ENCODE measurements around the gene CFDP1. TPM values are rescaled to one million over a fixed set of nuclear protein-coding genes. Genes with fewer than 3 reads are reported as not detected.

CFDP1 gene
- total and polyA plus RNA-seq, 2 donors (not counting 3 experiments of a cell fraction or from before 2014, with no cell fraction given): 17.8 to 53.8 TPM

GRCh38 chr16:75401691-75402090 lies 31.6 kb downstream of the CFDP1 start:
- Histone ChIP-seq H3K4me3 (replicated peaks in 1 of 3; ENCODE audit: insufficient read depth in 1 of 3, low read depth in 1 of 3, low read length in 3 of 3) (no peak overlapping the region), H3K9me1 (replicated peaks; ENCODE audit: control insufficient read depth, extremely low read depth, insufficient read depth, low read length) (no peaks in the 10 kb centered on the region), H3K27ac (ENCODE audit: insufficient read depth, low read depth, low read length) (peak overlapping the region; percentile 89), H2AFZ (ENCODE audit: low read depth, low read length) (no peak overlapping the region), H3K9me3 (replicated peaks; ENCODE audit: control insufficient read depth, insufficient read depth, low read length) (no peaks in the 10 kb centered on the region), H3K4me1 (ENCODE audit: control insufficient read depth, extremely low read depth, insufficient read depth, low read length) (peaks cover 13% of the 10 kb centered on the region), H3K9ac (replicated peaks; ENCODE audit: extremely low read depth, insufficient read depth, low read length) (peak overlapping the region; percentile 84), H3K79me2 (ENCODE audit: control insufficient read depth, insufficient read depth, low read length) (no peaks in the 10 kb centered on the region), H3K27me3 (ENCODE audit: control insufficient read depth in 2 of 2, insufficient read depth in 2 of 2, low read length in 2 of 2) (no peaks in the 10 kb centered on the region), H4K20me1 (replicated peaks; ENCODE audit: control insufficient read depth, extremely low read depth, insufficient read depth, low read length) (no peaks in the 10 kb centered on the region), H3K4me2 (ENCODE audit: insufficient read depth, low read length) (peak overlapping the region; percentile 65), H3K36me3 (ENCODE audit: control insufficient read depth in 2 of 2, extremely low read depth in 1 of 2, insufficient read depth in 2 of 2, low read length in 2 of 2) (peaks cover 0 to 3% of the 10 kb centered on the region in 2 experiments)
- no peak for DNase-seq (ENCODE audit: low read depth, low spot score)
- ChIA-PET CTCF (interaction anchor here (0.6 to 5.2 kb wide), 32 partner anchors 10 to 1770 kb away, joined by 3 to 186 read pairs (median 5); partner anchors contain the start of genes CFDP1 and CTRB2), POLR2A (no interaction called here)
- no peak for TF ChIP-seq EZH2 (IDR thresholded peaks at IDR 0.05; ENCODE audit: borderline replicate concordance, low read depth, low read length, severe bottlenecking)
- TF ChIP-seq GATA2 (IDR thresholded peaks at IDR 0.05; ENCODE audit: insufficient read depth, insufficient read length, low read depth, low read length): no peak
- no peak for TF ChIP-seq MYC (IDR thresholded peaks at IDR 0.05; ENCODE audit: low read depth, low read length)
- intact Hi-C loops (cut with micrococcal nuclease): loop anchor here (1.0 to 2.0 kb wide), 2 partner anchors 157 to 167 kb away; no protein-coding TSS in a partner anchor
- FAIRE-seq: no peak
- dilution Hi-C loops (cut with MboI; ENCODE audit: extremely low pct_ligation_motif_present, low sequenced_read_pairs): no loop called here
- TSS peak; percentile 95 for BruUV-seq (replicated peaks)

DNA sequence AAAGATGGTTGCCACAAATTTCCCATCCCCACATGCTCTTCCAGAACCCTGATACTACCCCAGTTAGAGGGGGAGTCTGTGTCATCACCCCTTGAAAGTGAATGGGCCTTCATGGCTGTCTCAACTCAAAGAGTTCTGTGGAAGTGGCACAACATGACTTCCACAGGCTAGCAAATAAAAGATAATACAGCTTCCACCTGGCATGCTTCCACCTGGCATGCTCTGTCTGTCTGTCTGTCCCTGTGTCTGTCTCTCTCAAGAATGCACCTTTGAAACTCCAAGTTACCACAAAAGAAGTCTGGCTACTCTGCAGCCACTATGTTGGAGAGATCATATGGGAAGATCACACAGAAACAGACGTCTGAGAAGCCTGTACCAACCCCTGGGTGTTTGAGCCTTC lies 35.0 kb downstream of the CFDP1 start:
- Histone ChIP-seq H3K4me1 (ENCODE audit: control insufficient read depth, extremely low read depth, insufficient read depth, low read length) (peaks cover 13% of the 10 kb centered on the region), H3K36me3 (ENCODE audit: control insufficient read depth in 2 of 2, extremely low read depth in 1 of 2, insufficient read depth in 2 of 2, low read length in 2 of 2) (peaks cover 0 to 5% of the 10 kb centered on the region in 2 experiments), H3K27ac (ENCODE audit: insufficient read depth, low read depth, low read length) (no peak overlapping the region), H3K4me2 (ENCODE audit: insufficient read depth, low read length) (no peak overlapping the region), H4K20me1 (replicated peaks; ENCODE audit: control insufficient read depth, extremely low read depth, insufficient read depth, low read length) (no peaks in the 10 kb centered on the region), H3K4me3 (replicated peaks in 1 of 3; ENCODE audit: insufficient read depth in 1 of 3, low read depth in 1 of 3, low read length in 3 of 3) (no peak overlapping the region), H3K79me2 (ENCODE audit: control insufficient read depth, insufficient read depth, low read length) (no peaks in the 10 kb centered on the region), H3K9me3 (replicated peaks; ENCODE audit: control insufficient read depth, insufficient read depth, low read length) (no peaks in the 10 kb centered on the region), H3K27me3 (ENCODE audit: control insufficient read depth in 2 of 2, insufficient read depth in 2 of 2, low read length in 2 of 2) (no peaks in the 10 kb centered on the region), H3K9ac (replicated peaks; ENCODE audit: extremely low read depth, insufficient read depth, low read length) (no peak overlapping the region), H2AFZ (ENCODE audit: low read depth, low read length) (no peak overlapping the region), H3K9me1 (replicated peaks; ENCODE audit: control insufficient read depth, extremely low read depth, insufficient read depth, low read length) (no peaks in the 10 kb centered on the region)
- ChIA-PET CTCF (interaction anchor here (1.0 to 1.4 kb wide), 5 partner anchors 9 to 199 kb away, joined by 3 to 6 read pairs (median 3); no protein-coding TSS in a partner anchor), POLR2A (no interaction called here)
- TF ChIP-seq POLR2AphosphoS5 (IDR thresholded peaks at IDR 0.05; ENCODE audit: insufficient read depth, low read depth, low read length): no peak
- TF ChIP-seq, protein P1, sequence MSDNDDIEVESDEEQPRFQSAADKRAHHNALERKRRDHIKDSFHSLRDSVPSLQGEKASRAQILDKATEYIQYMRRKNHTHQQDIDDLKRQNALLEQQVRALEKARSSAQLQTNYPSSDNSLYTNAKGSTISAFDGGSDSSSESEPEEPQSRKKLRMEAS (IDR thresholded peaks at IDR 0.05; ENCODE audit: insufficient read depth, insufficient read length): no peak
- no peak for TF ChIP-seq CTCF (IDR thresholded peaks at IDR 0.05; ENCODE audit: extremely low read depth in 1 of 2, insufficient read depth in 1 of 2, low read depth in 1 of 2, low read length in 2 of 2)
- TF ChIP-seq POLR2A (IDR thresholded peaks at IDR 0.05; ENCODE audit: low read depth, low read length): no peak
- TF ChIP-seq EZH2 (IDR thresholded peaks at IDR 0.05; ENCODE audit: borderline replicate concordance, low read depth, low read length, severe bottlenecking): no peak
- TF ChIP-seq GATA2 (IDR thresholded peaks at IDR 0.05; ENCODE audit: insufficient read depth, insufficient read length, low read depth, low read length): no peak
- no peak for TF ChIP-seq MYC (IDR thresholded peaks at IDR 0.05; ENCODE audit: low read depth, low read length)
- no peak for TF ChIP-seq JUN (IDR thresholded peaks at IDR 0.05; ENCODE audit: borderline replicate concordance, insufficient read depth, insufficient read length, low read depth)
- TF ChIP-seq FOS (IDR thresholded peaks at IDR 0.05; ENCODE audit: borderline replicate concordance, insufficient read depth, low read length): no peak
- FAIRE-seq: no peak
- intact Hi-C loops (cut with micrococcal nuclease) (no loop called here), dilution Hi-C loops (cut with MboI; ENCODE audit: extremely low pct_ligation_motif_present, low sequenced_read_pairs) (no loop called here)
- no TSS peak for BruUV-seq (replicated peaks)
- no peak for DNase-seq (ENCODE audit: low read depth, low spot score)
